T47D (cell line): Measurements from ENCODE around the gene SNCB.

Experiments used
- DNase-seq, 2 experiments: peaks; one replicate each; pipeline versions ENCODE4 v3.0.0 to v3.0.0-alpha.2; 2011 to 2012; ENCODE audit warnings: low read depth in 1 of 2, low spot score in 1 of 2
- JUND ChIP-seq: IDR thresholded peaks from 2 replicates; pipeline ENCODE4 v1.6.1; 2012; ENCODE audit warnings: low read depth
- in situ Hi-C: cut with HindIII; loops from 2 replicates; pipeline ENCODE4 v1.10.0; 2016; ENCODE audit warnings: low sequenced_read_pairs, low pct_unique_long_range_greater_than_20kb

SNCB gene

DNA sequence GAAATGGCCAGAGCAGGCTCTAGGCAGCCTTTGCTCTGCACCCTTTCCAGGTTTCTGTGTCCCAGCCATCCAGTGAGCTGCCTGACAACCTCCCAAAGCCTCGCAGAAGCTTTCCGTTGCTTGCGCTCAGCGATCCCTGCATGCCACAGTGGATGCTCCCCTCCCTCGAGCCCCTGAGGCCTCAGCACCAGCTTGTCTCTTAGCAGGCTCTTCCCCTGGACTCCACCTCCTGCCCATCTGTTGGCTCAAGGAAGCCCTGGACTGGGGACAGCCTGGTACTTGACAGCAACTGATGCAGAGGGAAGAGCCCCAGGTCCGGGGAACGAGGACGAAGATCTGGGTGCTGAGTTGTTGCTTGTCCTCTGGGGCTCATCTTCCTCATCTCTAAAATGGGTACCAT lies 40.1 kb upstream of the SNCB start:
- DNase-seq, result no peak
- no peak for TF ChIP-seq JUND
- in situ Hi-C loops, result no loop called here

GRCh38 chr5:176667637-176668036 lies 37.3 kb upstream of the SNCB start:
- DNase-seq, result no peak
- TF ChIP-seq JUND, result no peak
- in situ Hi-C loops, result no loop called here

DNA sequence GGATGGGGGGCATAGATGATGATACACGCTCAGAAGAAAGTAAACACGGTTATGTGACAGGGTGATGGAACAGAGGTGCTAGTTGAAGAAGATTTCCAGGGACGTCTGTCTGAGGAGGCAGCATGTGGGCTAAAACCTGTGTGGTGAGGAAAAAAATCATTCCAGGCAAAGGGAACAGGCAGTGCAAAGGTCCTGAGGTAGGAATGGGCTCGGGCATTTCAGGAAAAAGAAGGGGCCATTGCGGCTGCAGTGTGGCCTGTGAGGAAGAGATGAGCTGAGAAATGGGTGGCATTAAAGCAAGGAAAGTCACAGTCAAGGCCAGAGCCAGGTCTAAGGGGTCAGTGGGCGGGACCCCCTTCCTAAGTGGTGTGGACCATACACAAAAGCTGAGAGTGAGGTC lies 35.2 kb upstream of the SNCB start:
- no peak for DNase-seq
- in situ Hi-C loops, result no loop called here
- TF ChIP-seq JUND, result no peak

GRCh38 chr5:176664886-176665285 lies 34.6 kb upstream of the SNCB start:
- TF ChIP-seq JUND, result no peak
- DNase-seq, result no peak
- in situ Hi-C loops, result no loop called here

GRCh38 chr5:176664479-176664878 lies 34.1 kb upstream of the SNCB start:
- no peak for TF ChIP-seq JUND
- DNase-seq, result no peak
- in situ Hi-C loops, result no loop called here

- no peak for DNase-seq
- TF ChIP-seq JUND, result no peak
- in situ Hi-C loops, result no loop called here
These were observed 33.2 kb upstream of the SNCB start for GRCh38 chr5:176663566-176663965.

DNA sequence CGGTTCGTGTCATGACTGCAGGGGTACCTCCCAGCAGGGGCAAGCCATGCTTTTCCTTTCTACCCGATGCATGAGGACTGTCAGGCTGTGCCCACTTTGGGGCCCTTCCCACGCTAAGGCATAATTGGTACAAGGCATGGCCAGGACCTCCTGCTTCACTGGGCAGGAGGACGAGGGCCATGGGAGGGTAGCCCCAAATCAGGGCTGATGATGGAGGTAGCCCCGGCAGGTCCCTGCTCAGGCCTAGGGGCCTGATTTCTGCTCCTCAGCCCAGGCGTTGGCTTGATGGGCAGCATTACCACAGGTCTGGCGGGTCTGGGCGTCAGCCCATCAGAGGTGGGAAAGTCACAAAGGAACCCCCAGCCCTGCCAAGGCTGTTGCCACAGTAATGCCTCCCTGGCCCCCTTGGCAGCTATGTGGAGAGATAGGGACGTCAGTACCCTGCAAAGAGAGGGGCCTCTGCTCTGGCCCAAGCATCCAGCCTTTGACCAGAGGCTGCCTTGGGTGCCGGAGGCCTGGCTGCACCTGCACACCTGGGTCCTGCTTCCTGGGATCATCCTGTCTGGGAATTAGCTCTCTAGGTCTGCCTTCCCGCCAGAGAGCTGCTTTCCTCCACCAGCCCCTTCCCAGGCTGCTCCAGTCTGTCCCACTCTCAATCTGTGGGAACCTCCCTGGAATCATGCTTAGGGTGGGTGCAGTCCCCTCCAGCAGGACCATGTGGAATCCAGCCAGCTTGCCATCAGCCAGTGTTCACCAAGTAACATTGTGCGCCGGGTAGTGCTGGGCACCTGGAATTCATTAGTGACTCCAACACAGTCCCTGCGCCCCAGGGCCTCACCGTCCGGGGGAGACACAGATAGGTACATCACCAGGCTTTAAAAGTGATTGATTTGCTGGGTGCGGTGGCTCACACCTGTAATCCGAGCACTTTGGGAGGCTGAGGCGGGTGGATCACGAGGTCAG lies 32.3 kb upstream of the SNCB start:
- no peak for TF ChIP-seq JUND
- in situ Hi-C loops, result no loop called here
- DNase-seq, result no peak

DNA sequence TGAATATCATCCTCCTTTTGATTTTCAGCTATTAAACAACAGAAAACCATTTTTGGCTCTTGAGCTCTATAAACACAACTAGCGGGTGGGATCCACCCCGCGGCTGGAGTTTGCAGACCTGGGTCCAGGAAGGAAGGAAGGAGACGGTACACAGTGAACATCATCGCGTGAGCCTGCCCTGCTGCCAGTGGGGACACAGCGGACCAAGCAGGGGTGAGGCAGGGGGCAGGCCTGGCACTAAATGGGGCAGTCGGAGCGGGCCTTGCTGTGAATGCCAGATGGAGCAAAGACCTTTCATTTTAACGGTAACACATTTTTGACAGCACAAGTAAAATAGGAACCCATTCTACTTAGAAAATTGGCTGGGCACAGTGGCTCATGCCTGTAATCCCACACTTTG lies 31.3 kb upstream of the SNCB start:
- no peak for DNase-seq
- TF ChIP-seq JUND, result no peak
- in situ Hi-C loops, result no loop called here

DNA sequence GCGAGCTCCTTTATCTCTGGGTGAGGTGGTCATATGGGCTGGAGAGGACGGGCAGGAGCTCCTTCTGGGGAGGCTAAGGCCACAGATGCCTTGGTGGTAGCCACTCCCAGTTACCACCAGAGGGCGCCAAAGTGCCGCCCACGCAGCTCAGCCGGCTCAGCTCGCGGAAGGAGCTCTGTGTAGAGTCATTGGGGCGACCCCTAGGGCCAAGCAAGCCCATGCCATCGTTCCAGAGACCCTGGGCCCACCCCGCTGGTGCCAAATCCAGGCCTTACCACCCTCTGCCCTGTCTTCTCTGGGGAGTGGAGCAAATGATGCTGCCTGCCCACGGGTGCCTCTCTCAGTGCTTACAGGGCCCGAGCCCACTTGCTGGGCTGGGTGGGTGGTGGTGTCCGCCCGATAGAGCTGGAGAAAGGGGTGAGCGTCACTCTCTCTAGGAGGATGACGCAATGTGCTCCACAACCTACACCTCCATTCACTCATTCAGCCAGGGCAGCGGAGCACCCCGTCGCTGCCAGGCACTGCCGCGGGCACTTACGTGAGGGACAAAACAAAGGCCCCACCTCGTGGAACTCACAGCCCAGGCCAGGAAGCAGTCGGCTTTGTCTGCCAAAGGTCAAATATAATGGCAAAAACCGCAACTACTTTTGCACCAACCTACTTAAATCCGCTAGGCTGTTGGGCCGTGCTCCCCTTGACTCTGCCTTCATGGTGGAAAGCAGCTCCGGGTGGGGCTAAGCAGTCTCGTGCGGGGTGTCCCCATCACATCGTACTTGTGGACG lies 30.7 kb upstream of the SNCB start:
- no peak for TF ChIP-seq JUND
- DNase-seq, result peak; percentile 76 to 94
- in situ Hi-C loops, result no loop called here

DNA sequence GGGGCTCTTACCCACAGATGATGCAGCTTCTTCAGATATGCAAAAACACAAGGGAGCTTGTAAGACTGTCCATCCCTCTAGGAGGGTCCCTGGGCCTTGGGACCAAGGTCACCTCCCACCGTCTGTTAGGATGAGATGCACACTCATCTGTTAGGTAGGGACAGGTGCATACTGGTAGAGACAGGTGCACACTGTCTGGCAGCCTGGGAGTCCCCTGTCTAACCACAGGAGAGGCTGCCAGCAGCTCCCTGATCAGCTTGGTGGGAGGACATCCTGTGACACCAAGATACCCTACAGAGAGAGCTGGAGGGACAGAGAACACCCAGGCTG lies 30.2 kb upstream of the SNCB start:
- no peak for DNase-seq
- no peak for TF ChIP-seq JUND
- in situ Hi-C loops, result no loop called here

DNA sequence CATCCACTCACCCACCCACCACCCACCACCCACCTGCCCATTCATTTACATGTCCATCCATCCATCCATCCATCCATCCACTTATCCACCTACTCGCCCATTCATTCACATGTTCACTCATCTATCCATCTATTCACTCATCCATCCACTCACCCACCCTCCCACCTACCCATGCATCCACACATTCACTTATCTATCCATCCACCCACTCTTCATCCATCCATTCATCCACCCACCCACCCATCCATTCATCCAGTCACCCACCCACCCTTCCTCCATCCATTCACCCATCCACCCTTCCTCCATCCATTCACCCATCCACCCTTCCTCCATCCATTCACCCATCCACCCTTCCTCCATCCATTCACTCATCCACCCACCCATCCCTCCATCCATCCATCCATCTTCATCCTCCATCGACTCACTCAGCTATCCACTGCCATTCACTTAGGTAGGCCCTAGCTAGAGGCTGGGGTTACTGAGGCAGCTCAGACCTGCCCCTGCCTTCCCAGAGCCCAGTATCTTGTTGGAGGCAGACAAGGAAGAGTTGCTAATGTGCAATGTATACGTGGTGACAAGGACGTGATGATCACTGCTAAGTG lies 29.6 kb upstream of the SNCB start:
- in situ Hi-C loops, result no loop called here
- TF ChIP-seq JUND, result no peak
- DNase-seq, result no peak

DNA sequence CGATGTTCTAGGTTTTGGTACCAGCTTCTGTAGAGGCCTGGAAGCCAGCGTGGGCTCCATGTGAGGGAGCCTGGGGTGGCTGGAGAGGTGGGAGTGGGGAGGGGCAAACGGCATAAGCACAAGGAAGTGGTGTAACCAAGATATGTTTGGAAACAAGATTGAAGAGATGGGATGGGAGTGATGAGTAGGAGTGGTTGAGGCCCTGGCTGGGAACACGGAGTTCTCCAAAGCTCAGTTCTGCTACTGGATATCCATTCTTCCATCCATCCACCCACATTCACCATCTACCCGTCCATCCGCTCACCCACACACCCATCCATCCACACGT lies 29.1 kb upstream of the SNCB start:
- in situ Hi-C loops, result no loop called here
- TF ChIP-seq JUND, result no peak
- no peak for DNase-seq
